Activated naive CD8-positive, alpha-beta T cell treated with anti-CD3 and anti-CD28 coated beads, Interleukin-2, amount 50 U/mL, for 16 hours (primary cell): Measurements from ENCODE around the gene E4F1.

Experiments
- DNase-seq: peaks from one replicate; pipeline ENCODE4 v3.0.0-alpha.2; 2020; ENCODE audit warnings: low read depth, low spot score

The E4F1 gene

DNA sequence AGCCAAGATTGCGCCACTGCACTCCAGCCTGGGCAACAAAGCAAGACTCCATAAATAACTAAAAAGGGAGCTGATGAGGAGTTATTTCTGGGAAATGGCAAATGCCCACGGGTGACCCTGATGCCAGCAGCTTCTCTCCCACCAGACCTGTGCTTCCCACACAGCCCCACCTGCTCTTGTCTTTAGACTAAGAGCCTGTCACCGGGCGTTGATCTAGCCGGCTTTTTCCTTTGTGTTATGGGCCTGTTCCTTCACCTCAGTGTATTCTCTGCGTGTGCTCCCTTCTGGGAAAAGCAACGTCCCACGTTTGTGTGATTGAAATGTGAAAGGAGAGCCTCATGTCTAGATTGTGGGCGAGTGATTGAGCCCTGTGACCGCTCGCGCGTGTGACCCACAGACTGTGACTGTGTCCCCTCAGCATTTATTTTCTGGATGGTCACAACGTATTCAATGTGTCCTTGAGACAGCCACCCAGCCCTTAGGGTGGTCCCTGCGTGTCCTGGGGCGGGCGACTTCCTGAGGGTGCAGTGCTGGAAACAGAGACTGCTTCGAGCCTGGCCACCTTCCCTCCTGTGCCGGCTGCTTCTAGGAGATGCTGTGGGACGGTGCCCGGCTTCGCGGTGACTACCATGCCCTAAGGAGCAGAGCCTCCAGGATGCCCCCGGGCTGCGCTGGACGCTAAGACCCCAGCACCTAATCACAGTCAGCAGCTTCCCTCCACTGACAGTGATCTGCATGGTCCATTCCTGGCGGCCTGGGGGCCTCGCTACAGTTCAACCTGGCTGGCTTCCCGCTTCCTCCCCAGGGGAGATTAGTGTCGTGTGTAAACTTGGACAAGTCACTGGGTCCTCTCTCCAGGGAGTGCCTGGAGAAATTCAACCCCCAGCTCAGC, 52.3 kb downstream of the E4F1 start:
- DNase-seq = no peak

DNA sequence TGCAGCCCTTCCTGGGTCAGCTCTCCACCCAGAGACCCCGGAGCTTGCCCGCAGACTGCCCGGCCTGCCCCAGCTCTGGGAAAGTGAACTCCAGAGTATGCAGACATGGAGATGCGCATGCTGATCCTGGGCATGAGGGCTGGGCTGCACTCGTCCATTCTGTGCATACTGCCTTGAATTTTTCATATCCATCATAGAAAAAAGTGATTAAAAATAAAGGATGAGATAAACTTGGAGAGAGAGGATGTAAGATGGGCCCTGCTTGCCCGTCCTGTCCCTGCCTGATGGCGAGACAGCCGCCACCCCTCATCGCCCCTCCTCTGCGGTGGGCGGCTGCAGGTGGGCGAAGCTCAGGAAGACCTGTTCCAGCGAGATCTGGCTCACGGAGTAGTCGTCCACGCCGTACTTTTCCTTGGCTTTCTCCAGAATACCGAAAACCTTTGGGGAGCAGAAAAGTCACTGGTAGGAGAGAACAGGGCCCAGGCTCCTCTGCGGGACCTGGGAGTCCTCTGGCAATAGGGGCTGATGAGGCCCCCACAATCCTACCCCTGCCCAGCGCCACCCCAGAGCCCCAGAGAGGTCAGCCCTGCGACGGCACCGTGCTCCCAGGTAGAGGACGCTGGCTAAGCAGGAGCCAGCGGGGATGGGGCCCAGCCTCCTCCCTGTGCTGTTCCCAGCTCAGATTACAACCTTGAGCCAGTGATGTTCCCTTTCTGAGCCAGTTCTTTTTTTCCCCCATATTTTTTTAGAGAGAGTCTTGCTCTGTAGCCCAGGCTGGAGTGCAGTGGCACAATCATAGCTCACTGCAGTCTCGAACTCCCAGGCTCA, 53.2 kb downstream of the E4F1 start:
- no peak for DNase-seq

DNA sequence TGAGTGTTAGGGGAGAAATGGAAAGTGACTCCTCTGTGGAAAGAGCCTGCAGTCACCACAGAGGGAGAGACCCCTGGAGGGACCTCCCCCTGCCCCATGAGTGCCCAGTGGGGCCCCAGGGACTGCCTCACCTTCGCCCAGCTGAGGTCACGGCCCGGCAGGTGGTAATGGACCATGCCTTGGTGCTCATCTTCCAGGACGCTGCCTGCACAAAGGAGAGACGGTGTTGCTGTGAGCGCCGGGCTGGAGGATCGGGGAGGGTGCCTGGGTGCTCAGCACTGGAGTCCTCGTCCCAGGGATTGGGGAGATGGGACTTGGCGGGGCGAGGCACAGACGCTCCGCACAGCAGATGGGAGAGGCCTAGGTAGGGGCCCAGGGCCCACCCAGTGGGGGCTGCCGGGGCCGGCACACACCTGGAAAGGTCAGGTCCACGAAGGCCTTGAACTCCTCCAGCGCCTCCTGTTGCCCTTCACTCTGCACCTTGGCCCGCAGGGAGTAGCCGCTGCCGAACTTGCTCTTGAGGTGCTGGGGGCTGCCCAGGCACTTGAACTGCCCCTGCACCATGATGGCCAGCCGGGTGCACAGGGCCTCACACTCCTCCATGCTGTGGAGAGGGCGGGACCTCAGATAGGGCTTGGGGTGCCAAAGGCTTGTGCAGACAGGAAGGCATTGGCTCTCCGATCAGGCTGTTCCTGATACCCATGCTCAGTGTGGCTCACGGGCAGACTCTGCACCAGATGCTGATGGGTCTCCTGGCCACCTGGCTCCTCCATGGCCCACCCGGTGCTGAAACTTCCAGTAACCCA, 54.3 kb downstream of the E4F1 start:
- no peak for DNase-seq

DNA sequence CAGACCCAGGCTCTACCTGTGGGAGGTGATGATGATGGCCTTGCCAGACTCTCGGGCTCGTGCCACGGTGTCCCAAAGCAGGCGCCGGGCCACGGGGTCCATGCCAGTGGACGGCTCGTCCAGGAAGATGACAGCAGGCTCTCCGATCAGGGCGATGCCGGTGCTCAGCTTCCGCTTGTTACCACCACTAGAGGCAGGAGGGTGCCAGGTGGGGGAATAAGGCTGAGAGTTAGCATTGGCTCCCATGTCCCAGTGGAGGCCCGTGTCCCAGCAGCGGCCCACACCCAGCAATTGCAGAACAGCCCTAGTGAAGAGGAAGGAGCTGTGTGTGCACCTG, 54.8 kb downstream of the E4F1 start:
- no peak for DNase-seq

DNA sequence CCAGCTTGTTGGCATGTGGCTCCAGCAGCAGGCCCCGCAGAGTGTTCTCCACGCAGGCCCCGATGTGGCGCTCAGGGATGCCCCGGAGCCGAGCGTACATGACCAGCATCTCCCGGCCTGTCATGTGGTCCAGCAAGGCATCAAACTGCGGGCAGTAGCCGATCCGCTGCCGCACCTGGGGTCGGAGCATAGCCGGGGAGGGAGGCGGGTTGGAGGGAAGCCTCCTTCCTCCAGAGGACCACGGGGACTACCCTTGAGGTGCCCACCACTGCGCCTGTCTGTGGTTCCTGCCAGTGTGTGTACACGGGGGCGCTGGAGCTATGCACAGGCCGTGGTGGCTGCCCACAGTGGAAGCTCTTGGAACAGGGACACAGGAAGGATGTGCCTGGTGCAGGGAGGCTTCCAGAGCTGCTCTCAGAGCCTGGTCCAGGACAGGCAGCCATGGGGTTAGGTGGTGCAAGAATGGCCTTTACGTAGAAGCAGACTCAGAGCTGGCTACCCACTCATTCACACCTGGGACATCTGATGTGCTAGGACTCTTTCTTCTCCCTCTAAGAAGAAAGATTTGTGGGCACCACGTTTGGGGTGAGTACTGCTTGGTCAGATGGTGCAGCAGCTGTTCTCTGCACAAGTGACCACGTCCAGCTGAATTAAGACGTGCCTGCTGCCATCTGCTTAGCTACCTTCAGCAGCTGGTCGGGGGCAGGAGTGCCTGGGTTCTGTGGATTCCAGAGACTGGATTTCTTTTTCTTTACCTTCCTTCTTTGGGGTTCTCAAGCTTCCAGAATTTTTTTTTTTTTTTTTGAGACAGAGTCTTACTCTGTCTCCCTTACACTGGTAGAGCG, 55.8 kb downstream of the E4F1 start:
- no peak for DNase-seq

DNA sequence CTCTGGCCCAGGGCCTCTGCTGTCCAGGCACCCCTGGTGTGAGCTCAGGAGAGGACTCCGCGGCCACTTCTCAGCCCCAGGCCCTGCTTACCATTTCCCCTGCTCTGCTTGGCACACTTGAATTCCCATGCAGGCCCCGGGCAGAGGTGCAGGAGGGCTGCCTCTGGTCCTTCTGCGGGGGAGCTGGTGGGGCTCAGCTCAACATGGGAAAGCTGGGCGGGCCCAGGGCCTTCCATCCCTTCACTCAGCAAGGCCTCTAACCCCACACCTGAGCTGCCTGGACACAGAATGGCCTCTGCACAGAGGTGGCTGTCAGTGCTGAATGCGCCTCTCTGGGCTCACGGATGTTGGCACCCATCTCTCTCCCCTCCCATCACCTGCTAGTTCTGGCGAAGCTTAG, 57.1 kb downstream of the E4F1 start:
- DNase-seq = no peak

DNA sequence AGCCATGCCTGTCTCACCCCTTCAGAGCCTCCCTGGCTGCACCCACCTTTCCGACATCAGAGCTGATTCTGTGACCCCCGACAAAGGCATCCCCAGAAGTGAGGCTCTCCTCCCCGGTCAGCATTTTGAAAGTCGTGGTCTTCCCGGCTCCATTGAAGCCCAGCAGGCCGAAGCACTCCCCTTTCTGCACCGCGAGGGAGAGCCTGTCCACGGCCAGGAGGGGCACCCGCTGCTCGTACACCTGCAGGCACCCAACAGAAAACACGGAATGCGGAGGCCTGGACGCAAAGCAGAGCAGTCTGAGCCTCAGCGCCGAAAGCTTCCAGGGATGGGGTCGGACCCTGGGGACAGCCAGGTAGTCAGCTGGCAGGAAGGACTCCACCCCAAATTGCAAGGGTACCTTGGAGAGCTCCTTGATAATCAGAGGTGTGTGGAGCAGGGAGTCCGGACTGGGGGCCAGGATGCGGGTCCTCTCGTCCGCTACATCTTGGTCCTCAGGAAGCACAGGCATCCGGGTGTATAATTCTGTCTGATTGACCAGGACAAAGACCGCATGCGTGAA, 57.7 kb downstream of the E4F1 start:
- DNase-seq = no peak

DNA sequence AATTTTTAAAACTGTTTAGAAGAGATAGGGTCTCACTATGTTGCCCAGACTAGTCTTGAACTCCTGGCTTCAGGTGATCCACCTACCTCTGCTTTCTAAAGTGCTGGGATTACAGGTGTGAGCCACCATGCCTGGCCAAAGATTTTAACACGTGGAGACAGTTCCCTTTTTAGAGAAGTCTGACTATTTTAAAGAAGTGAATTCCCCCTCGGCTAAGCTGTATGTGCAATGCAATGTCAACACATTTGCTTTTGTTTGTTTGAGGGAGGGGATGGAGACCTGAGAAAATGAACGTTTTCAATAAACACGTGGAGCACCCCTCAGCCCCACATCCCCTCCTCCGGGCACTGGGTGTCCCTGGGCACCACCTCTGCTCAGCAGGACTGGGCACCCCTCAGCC, 58.9 kb downstream of the E4F1 start:
- no peak for DNase-seq

DNA sequence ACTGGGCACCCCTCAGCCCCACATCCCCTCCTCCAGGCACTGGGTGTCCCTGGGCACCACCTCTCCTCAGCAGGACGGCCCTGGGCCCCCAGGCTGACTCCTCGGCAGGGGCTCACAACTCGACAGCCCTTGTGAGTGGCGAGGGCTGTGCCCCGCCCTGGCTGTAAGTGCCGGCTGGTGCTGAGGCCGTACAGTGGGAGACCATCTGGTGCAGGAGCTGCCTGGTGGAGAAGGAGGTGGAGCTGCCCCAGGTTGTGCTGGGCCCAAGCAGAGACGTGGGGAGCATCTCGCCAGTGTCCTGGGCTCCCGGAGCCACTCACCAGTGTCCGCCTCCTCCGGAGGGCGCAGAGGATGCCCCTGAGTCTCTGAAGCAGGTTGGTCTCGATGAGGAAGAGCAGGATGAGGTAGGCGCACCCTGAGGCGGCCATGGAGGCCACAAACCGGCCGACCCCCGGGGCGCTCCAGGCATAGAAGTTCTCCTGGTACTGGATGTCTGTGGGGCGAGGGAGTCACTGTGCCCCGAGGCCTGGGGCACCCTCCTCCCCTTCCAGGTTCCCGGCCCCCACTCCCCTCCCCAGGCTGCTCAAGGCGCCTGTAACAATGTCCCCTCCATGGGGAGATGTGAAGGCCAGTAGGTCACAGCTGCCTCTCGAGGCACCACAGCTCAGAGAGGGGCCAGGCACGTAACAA, 59.6 kb downstream of the E4F1 start:
- DNase-seq = no peak

DNA sequence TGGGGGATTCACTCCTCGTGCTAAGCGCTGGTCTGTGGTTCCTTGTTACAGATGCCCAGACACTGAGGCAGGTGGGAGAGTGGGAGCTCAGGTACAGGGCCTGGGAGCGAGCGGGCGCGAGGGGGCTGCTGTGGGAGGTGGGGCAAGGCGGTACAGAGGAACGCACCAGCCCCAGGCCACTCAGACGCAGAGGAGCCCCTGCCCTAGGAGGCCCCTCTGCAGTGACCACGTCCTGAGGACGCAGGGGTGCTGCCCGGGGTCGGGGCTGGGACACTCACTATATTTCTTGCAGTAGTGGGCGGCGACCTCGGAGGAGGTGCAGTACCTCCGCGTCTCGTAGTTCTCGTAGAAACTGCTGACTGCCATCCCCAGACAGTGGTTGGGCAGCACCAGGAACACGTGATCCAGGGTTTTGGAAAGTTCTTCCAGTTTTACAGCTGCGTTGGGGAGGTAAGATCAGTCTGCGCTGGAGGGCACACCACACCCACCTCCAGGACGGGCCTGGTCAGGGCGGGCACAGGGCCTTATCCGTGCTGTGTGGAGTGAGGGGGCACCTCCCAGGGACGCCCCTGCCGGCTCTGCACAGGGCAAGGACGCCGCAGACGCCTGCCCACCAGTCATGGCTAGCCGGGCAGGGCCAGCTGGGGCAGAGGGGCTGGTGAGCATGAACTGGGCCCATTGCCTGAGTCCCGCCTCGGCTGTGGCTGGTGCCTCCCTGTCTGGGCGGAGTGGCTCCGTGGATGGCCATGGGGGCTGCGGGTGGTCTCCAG, 60.8 kb downstream of the E4F1 start:
- no peak for DNase-seq

DNA sequence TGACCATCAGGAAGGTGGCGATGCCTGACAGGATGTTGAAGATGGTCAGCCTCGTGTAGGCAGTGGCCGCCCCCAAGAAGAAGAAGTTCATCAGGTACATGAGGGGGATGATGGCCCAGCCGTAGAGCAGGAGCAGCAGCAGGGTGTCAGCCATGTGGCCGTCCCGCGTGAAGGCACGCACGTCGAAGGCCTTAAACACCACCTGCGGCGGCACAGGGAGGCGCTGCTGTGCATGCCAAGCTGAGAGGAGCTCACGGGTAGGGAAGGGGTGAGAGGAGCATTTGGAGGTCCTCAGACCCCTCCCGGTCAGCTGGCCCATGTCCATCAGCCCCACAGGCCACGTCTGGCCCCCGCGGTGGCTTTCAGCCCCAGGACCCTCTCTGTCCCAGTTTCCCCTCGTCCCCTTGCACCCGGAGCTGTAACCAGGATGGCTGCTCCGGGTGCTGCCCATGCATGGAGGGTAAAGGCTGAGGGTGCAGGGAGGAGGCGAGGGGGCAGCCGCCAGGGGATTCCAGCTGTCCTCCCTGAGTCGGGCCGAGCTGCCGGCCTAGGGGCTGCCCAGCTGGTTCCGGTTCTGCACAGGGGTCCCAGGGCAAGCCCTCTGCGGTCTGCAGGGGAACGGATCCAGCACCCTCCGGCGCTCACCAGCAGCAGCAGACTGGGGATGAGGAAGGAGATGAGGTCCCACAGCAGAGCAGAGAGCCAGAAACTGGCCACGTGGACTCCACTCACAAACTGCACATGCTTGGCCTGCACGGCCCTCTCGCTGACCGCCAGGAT, 61.6 kb downstream of the E4F1 start:
- no peak for DNase-seq
